GM23338 (cell line): ENCODE data around the gene ARRB1.

Source experiments
- CREB1 ChIP-seq: fragments of 250-450 bp; sonication (Bioruptor Pico); IDR thresholded peaks from 2 replicates; pipeline ENCODE4 v1.5.0; 2020; ENCODE audit warnings: low read depth, mild to moderate bottlenecking, moderate library complexity
- EZH2 ChIP-seq: fragments of 200-600 bp; sonication (generic); IDR thresholded peaks from one replicate; pipeline ENCODE4 v1.8.0; 2017; ENCODE audit warnings: antibody characterized with exemption, mild to moderate bottlenecking, low read depth; ENCODE audit not compliant: unreplicated experiment
- EZH2phosphoT487 ChIP-seq: fragments of 200-600 bp; sonication (generic); IDR thresholded peaks from one replicate; pipeline ENCODE4 v1.8.1; 2018; ENCODE audit warnings: antibody characterized with exemption; ENCODE audit not compliant: unreplicated experiment
- JUNB ChIP-seq: IDR thresholded peaks from one replicate; pipeline ENCODE4 v1.6.1; 2016; ENCODE audit warnings: antibody characterized with exemption; ENCODE audit not compliant: unreplicated experiment
- POLR2AphosphoS5 ChIP-seq: IDR thresholded peaks from 2 replicates; pipeline ENCODE4 v1.6.1; 2016; ENCODE audit warnings: antibody characterized with exemption, low read depth
- STAT1 ChIP-seq: IDR thresholded peaks from one replicate; pipeline ENCODE4 v1.6.1; 2016; ENCODE audit warnings: antibody characterized with exemption; ENCODE audit not compliant: unreplicated experiment
- ZNF114 ChIP-seq: fragments of 250-450 bp; sonication (Bioruptor Pico); IDR thresholded peaks from 2 replicates; pipeline ENCODE4 v1.5.0; 2020; ENCODE audit warnings: mild to moderate bottlenecking, moderate library complexity
- TF ChIP-seq, protein P1 (sequence below), 2 experiments: fragments of 200-600 bp in 1 of 2; sonication (generic) in 1 of 2; conservative IDR thresholded peaks; 2 replicates each; pipeline versions ENCODE4 v1.5.1 to v1.6.1; 2016 to 2017; ENCODE audit warnings: antibody characterized with exemption in 2 of 2, low read depth in 2 of 2, mild to moderate bottlenecking in 2 of 2, moderate library complexity in 1 of 2
- TF ChIP-seq, protein P2 (sequence below): IDR thresholded peaks from one replicate; pipeline ENCODE4 v1.6.1; 2018; ENCODE audit warnings: antibody characterized with exemption; ENCODE audit not compliant: unreplicated experiment
- TF ChIP-seq, protein P3 (sequence below): IDR thresholded peaks from 2 replicates; pipeline ENCODE4 v1.6.1; 2016; ENCODE audit warnings: antibody characterized with exemption
- TF ChIP-seq, protein P4 (sequence below): fragments of 250-450 bp; sonication (Bioruptor Pico); IDR thresholded peaks from 2 replicates; pipeline ENCODE4 v1.5.0; 2020; ENCODE audit warnings: mild to moderate bottlenecking, moderate library complexity

DNA sequence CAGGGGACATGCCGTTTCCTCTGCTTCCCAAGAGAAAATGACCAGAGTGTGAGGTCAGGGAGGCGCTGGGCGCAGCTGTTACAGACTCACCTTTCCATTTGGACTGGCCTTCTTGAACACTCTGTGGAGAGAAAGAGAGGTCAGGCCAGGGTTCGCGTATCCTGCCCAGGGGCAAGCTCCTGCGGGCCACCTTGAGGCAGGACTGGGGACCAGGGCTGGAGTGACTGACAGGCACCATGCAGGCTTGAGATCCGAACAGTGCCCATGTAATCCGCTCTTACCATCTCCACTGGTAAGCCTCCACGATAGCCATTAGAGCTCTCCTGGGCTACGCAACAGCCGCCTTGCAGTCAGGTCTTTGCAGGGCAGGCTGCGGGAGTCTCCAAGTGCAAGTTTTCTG is 61.5 kb downstream of the ARRB1 start:
- no peak for TF ChIP-seq POLR2AphosphoS5
- TF ChIP-seq, protein P1, sequence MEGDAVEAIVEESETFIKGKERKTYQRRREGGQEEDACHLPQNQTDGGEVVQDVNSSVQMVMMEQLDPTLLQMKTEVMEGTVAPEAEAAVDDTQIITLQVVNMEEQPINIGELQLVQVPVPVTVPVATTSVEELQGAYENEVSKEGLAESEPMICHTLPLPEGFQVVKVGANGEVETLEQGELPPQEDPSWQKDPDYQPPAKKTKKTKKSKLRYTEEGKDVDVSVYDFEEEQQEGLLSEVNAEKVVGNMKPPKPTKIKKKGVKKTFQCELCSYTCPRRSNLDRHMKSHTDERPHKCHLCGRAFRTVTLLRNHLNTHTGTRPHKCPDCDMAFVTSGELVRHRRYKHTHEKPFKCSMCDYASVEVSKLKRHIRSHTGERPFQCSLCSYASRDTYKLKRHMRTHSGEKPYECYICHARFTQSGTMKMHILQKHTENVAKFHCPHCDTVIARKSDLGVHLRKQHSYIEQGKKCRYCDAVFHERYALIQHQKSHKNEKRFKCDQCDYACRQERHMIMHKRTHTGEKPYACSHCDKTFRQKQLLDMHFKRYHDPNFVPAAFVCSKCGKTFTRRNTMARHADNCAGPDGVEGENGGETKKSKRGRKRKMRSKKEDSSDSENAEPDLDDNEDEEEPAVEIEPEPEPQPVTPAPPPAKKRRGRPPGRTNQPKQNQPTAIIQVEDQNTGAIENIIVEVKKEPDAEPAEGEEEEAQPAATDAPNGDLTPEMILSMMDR (conservative IDR thresholded peaks at IDR 0.05; ENCODE audit: low read depth in 2 of 2) = no peak
- TF ChIP-seq, protein P2, sequence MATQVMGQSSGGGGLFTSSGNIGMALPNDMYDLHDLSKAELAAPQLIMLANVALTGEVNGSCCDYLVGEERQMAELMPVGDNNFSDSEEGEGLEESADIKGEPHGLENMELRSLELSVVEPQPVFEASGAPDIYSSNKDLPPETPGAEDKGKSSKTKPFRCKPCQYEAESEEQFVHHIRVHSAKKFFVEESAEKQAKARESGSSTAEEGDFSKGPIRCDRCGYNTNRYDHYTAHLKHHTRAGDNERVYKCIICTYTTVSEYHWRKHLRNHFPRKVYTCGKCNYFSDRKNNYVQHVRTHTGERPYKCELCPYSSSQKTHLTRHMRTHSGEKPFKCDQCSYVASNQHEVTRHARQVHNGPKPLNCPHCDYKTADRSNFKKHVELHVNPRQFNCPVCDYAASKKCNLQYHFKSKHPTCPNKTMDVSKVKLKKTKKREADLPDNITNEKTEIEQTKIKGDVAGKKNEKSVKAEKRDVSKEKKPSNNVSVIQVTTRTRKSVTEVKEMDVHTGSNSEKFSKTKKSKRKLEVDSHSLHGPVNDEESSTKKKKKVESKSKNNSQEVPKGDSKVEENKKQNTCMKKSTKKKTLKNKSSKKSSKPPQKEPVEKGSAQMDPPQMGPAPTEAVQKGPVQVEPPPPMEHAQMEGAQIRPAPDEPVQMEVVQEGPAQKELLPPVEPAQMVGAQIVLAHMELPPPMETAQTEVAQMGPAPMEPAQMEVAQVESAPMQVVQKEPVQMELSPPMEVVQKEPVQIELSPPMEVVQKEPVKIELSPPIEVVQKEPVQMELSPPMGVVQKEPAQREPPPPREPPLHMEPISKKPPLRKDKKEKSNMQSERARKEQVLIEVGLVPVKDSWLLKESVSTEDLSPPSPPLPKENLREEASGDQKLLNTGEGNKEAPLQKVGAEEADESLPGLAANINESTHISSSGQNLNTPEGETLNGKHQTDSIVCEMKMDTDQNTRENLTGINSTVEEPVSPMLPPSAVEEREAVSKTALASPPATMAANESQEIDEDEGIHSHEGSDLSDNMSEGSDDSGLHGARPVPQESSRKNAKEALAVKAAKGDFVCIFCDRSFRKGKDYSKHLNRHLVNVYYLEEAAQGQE = no peak
- TF ChIP-seq CREB1 (CRISPR knock-in tag) = no peak
- TF ChIP-seq EZH2 = no peak
- TF ChIP-seq EZH2phosphoT487 = no peak
- TF ChIP-seq, protein P3, sequence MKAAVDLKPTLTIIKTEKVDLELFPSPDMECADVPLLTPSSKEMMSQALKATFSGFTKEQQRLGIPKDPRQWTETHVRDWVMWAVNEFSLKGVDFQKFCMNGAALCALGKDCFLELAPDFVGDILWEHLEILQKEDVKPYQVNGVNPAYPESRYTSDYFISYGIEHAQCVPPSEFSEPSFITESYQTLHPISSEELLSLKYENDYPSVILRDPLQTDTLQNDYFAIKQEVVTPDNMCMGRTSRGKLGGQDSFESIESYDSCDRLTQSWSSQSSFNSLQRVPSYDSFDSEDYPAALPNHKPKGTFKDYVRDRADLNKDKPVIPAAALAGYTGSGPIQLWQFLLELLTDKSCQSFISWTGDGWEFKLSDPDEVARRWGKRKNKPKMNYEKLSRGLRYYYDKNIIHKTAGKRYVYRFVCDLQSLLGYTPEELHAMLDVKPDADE = no peak
- no peak for TF ChIP-seq STAT1
- TF ChIP-seq ZNF114 = no peak
- no peak for TF ChIP-seq JUNB
- TF ChIP-seq, protein P4, sequence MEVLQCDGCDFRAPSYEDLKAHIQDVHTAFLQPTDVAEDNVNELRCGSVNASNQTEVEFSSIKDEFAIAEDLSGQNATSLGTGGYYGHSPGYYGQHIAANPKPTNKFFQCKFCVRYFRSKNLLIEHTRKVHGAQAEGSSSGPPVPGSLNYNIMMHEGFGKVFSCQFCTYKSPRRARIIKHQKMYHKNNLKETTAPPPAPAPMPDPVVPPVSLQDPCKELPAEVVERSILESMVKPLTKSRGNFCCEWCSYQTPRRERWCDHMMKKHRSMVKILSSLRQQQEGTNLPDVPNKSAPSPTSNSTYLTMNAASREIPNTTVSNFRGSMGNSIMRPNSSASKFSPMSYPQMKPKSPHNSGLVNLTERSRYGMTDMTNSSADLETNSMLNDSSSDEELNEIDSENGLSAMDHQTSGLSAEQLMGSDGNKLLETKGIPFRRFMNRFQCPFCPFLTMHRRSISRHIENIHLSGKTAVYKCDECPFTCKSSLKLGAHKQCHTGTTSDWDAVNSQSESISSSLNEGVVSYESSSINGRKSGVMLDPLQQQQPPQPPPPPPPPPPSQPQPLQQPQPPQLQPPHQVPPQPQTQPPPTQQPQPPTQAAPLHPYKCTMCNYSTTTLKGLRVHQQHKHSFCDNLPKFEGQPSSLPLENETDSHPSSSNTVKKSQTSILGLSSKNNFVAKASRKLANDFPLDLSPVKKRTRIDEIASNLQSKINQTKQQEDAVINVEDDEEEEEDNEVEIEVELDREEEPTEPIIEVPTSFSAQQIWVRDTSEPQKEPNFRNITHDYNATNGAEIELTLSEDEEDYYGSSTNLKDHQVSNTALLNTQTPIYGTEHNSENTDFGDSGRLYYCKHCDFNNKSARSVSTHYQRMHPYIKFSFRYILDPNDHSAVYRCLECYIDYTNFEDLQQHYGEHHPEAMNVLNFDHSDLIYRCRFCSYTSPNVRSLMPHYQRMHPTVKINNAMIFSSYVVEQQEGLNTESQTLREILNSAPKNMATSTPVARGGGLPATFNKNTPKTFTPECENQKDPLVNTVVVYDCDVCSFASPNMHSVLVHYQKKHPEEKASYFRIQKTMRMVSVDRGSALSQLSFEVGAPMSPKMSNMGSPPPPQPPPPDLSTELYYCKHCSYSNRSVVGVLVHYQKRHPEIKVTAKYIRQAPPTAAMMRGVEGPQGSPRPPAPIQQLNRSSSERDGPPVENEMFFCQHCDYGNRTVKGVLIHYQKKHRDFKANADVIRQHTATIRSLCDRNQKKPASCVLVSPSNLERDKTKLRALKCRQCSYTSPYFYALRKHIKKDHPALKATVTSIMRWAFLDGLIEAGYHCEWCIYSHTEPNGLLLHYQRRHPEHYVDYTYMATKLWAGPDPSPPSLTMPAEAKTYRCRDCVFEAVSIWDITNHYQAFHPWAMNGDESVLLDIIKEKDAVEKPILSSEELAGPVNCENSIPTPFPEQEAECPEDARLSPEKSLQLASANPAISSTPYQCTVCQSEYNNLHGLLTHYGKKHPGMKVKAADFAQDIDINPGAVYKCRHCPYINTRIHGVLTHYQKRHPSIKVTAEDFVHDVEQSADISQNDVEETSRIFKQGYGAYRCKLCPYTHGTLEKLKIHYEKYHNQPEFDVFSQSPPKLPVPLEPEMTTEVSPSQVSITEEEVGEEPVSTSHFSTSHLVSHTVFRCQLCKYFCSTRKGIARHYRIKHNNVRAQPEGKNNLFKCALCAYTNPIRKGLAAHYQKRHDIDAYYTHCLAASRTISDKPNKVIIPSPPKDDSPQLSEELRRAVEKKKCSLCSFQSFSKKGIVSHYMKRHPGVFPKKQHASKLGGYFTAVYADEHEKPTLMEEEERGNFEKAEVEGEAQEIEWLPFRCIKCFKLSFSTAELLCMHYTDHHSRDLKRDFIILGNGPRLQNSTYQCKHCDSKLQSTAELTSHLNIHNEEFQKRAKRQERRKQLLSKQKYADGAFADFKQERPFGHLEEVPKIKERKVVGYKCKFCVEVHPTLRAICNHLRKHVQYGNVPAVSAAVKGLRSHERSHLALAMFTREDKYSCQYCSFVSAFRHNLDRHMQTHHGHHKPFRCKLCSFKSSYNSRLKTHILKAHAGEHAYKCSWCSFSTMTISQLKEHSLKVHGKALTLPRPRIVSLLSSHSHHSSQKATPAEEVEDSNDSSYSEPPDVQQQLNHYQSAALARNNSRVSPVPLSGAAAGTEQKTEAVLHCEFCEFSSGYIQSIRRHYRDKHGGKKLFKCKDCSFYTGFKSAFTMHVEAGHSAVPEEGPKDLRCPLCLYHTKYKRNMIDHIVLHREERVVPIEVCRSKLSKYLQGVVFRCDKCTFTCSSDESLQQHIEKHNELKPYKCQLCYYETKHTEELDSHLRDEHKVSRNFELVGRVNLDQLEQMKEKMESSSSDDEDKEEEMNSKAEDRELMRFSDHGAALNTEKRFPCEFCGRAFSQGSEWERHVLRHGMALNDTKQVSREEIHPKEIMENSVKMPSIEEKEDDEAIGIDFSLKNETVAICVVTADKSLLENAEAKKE = no peak
